GM18505 (cell line): ENCODE measurements around the gene MTCL1.

Experiments
- ATAC-seq: cut with Tn5 transposase; IDR thresholded peaks from one replicate; pipeline ENCODE4 v1.9.1; 2021; ENCODE audit not compliant: unreplicated experiment
- POLR2A ChIP-seq: IDR thresholded peaks from 4 replicates; pipeline ENCODE4 v1.6.1; 2011; ENCODE audit warnings: borderline replicate concordance; ENCODE audit not compliant: insufficient read depth, insufficient read length; ENCODE audit errors: extremely low read depth

MTCL1 gene

DNA sequence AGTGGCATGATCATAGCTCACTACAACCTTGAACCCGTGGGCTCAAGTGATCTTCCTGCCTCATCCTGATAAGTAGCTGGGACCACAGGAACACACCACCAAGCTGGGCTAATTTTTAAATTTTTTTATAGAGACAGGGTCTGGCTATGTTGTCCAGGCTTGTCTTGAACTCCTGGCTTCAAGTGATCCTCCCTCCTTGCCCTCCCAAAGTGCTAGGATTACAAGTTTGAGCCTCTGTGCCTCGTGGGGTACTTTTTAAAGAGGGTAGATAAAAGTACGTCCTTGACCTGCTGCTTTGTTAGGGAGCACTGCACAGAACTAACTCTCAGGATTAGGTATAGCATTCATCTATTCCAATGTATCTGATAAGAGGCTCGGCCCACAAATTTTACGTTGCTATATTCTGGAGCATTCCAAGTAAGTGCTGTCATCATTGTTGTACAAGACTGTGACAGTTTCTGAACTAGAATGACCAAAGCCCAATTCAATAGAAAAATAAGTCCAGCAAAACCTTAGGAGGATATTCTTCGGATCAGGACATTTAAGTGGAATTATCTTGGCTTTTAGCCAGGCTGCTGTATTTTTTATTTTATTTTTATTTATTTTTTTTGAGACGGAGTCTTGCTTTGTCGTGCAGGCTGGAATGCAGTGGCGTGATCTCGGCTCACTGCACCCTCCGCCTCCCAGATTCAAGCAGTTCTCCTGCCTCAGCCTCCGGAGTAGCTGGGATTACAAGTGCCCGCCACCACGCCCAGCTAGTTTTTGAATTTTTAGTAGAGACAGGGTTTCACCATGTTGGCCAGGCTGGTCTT is 4.1 kb downstream of the MTCL1 start:
- no peak for TF ChIP-seq POLR2A
- no peak for ATAC-seq

DNA sequence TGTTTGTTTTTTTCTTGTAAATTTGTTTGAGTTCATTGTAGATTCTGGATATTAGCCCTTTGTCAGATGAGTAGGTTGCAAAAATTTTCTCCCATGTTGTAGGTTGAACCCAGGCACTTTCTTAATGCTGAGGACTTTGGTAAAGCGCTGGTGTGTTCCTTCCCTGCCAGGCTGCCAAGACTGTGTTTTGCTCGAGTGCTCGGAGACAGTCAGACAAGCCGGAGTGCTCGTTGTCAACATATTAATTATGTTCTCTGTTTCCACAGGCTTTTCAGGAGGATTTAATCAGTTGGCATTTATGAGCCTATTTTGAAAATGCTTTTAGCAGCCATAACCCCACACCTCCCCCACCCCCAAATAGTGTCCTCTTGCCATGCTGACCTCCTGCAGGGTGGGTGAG is 6.4 kb downstream of the MTCL1 start:
- no peak for TF ChIP-seq POLR2A
- no peak for ATAC-seq

- no peak for ATAC-seq
- TF ChIP-seq POLR2A, result no peak
These were observed 8.3 kb downstream of the MTCL1 start for GRCh38 chr18:8713691-8714090.

GRCh38 chr18:8715599-8715998 is 10.2 kb downstream of the MTCL1 start:
- ATAC-seq, result no peak
- TF ChIP-seq POLR2A, result no peak

- ATAC-seq, result no peak
- no peak for TF ChIP-seq POLR2A
These were observed 11.8 kb downstream of the MTCL1 start for GRCh38 chr18:8717011-8717770.

DNA sequence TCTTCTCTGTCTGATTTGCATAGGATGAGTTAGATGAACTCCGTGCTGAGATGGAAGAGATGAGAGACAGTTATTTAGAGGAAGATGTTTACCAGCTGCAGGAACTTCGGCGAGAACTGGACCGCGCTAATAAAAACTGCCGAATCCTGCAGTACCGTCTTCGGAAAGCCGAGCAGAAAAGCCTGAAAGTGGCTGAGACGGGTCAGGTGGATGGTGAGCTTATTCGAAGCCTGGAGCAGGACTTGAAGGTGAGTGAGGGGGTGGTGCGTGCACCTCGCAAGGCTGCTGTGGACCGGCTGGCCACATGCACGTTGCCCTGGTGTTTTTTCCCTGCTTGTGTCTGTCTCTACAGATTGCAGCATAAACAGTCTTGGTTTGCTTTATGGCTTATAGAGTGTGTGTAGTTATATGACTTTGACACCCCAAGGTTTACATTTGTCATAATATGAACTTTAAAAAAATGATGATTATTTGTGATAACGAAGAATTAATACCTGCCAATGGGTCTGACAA is 13.1 kb downstream of the MTCL1 start:
- no peak for TF ChIP-seq POLR2A
- no peak for ATAC-seq

DNA sequence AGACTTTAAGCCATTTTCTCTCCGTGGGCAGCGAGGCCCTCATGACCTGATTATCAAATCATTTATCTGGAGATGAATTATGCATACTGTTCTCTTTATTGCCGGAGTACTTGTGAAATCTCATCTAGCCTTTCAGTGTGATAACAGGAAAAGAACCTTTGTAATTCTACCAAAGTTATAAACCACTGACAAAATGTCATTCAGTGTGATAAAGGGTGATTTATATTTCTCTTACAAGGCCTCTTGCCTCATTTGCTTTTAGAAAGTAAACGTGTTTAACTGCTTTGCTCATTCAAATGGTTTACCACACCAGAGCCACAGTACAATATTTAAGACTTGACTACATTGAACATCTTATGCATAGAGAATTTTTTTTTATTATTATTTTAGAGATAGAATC is 13.8 kb downstream of the MTCL1 start:
- TF ChIP-seq POLR2A, result no peak
- ATAC-seq, result no peak

DNA sequence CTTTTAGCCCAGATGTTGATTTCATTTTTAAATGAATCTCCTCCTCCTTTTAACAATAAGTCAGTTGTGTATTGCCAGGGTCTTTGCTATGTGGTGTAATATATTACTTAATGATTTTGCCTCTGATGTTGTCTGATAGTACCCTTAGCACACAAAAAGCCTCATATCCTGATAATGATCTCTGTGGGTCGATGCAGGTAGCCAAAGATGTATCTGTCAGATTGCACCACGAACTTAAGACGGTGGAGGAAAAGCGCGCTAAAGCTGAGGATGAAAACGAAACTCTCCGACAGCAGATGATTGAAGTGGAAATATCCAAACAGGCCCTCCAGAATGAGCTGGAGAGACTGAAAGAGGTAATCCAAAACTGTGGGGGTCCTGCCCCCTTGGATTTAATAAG is 14.8 kb downstream of the MTCL1 start:
- ATAC-seq, result no peak
- no peak for TF ChIP-seq POLR2A

DNA sequence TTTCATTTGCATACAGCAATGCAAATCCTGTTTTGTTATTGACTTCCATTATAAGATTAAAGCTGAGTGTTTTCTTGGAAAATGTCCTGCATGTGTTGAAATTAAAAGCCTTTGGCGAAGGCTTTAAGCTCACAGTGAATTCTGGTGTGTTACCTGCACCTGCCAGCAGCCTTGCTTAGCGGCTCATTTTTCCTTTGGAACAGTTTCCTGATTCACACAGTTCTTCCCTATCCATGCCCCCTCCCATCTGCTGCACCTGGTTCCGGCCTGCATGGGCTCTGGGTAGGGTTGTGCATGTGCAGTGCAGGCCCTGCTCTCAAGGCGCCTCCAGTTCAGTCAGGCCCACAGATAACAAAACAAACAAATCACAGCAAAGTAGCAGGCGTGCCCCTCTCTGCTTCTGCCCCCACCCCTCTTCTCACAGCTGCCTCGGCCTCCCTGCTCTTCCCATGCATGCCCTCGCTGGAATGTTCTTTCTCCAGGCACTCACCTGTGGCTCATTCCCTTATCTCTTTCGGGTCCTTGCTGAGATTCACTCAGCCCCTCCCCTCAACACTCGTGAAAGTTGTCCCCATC is 15.8 kb downstream of the MTCL1 start:
- no peak for TF ChIP-seq POLR2A
- no peak for ATAC-seq

GRCh38 chr18:8721716-8722115 is 16.4 kb downstream of the MTCL1 start:
- ATAC-seq, result no peak
- no peak for TF ChIP-seq POLR2A

DNA sequence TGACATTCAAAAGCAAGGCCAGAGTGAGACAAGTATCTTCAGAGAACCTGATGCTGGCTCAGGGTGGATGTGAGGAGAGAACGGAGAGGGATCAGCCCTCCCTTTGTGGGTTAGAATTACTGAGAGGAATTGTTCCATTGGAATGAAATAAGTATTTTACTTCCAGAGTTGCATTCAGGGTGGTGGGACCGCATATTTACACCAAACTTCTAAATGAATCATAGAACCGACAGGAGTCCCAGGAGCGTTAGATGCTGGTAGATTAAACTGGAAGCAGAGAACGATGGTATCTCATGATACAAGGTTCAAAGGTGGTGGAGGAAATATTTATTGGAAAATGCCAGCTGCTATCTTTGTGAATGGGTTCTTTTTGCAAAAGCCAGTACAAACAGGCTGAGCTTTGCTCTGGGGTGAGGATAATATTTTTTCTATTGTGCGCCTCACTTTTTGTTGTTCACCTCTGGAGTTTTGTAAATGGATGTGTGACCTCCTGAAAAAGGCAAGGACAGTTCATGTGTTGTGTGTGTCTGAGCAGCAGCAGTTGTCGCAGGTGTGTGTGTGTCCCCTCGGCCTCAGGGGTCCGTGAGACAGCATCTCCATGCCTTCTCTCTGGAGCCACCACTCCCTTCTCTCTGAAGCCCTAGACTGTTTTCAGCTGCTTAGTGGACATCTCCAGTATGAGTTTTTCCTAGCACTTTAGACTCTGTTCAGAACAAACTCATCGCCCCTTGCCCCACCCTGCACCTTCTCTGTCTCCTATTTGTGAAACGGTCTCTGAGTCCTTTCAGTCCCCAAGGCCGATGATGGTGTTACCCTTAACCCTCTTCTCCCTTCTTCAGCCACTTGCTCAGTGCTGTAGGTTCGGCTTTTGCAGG is 17.8 kb downstream of the MTCL1 start:
- no peak for ATAC-seq
- TF ChIP-seq POLR2A, result no peak

DNA sequence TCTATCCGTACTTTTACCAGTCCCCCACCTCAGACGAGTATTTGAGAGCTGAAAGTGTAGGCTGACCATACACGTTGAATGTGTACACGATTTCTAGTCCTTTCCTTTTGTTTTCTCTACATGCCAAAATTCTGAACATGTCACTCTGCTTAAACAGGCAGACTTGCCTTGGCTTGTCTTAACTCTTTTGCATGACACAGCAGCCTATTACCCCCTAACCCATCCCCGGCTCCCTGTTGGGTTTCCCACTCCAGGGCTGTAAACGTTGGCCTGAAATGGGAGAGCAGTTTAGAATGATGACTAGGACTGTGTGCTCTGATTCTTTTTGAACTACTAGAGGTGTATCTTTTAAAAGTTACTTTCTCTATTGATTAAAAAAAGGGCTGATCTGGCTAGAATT is 19.1 kb downstream of the MTCL1 start:
- no peak for ATAC-seq
- no peak for TF ChIP-seq POLR2A

DNA sequence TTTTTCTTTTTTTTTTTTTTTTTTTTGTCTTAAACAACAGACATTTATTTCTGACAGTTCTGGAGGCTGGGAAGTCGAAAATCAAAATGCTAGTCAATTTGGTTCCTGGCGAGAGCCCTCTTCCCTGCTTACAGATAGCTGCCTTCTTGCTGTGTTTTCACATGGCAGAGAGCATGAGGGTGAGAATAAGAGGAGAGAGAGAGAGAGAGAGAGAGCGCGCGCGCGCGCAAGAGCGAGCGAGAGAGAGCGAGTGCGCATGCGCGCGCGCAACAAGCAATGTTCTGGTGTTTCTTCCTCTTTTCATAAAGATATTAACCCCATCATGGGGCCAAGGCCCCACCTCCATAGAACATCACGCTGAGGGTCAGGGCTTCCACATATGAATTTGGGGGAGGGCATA is 20.9 kb downstream of the MTCL1 start:
- TF ChIP-seq POLR2A, result no peak

More for the DNA sequence above, 20.9 kb downstream of the MTCL1 start:
- ATAC-seq, result no peak
